ENCODE data around the gene GASK1B.

Gene GASK1B

DNA sequence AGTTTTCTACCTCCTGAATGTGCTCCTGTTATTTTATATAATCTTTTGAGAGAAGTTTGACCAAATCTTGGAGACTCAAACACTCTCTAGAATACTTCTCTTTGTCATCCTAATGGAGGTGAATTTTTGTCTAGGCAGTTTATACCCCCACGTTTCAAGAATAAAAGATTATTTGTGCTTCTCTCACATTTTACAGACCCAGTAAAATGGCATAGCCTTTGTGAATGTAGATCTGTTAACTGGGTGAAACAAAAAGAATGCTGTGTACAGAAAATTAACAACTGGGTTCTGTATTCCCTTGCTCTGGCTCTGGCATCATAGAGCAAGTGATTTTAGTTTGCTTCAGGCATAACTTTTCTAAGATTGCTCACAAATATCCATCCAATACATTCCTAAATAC is 26.1 kb downstream of the GASK1B start:
- DNase-seq (ENCODE audit: low read depth in 3 of 3) = no peak

- DNase-seq (ENCODE audit: low read depth in 3 of 3) = no peak
Observed at GRCh38 chr4:158139086-158139485, 33.7 kb downstream of the GASK1B start.

DNA sequence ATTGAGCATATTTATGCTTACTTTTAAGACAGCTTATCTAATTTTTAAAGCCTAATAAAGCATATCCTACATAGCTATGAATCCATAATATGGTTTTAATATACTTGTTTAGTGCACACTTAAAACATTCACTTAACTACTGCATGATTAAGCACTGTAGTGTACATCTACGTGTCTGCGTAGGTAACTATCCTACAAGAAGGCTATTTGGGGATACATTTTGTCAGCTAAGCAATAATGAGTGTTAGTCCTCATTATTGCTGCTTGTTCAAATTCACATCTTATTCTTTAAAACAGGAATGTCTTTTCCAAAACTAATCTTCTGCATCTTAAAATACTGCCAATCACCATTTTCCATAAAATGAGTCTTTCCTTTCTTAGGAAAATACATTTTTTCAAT is 38.6 kb downstream of the GASK1B start:
- no peak for DNase-seq (ENCODE audit: low read depth in 3 of 3)

DNA sequence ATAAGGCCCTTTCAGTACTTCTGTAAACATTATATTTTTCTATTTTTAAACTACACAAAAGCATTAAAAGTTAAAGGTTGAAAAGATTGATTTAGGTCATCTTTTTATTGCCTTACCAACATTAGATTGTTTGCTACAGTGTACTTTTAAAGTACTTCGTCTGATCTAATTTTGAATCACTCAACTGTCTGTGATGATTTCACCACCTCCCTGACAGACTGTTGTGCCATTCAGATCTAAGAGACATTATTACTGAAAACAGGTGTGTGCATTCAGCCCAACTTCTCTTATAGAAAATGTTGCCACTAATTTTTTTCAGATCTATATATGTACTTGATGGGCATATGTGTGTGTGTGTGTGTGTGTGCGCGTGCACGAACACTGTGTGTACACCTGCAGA is 39.3 kb downstream of the GASK1B start:
- no peak for DNase-seq (ENCODE audit: low read depth in 3 of 3)

DNA sequence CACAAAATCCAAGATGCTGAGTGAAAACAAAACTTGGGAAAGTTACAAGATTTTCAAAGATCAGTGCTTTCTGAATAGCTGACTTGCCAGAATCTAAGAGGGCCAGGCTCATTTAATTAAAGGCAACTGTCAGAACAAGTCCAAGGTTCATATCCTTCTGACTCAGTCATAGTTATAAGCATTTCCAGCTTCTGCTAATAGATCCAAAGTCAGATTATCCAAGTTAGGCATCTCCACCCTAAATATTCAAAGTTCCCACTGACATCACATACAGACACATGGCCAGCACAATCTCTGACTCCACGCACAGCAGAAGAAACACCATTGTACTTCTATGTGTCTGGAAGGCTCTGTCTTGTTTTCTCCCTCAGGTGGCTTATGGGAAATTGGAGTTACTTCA is 41.8 kb downstream of the GASK1B start:
- no peak for DNase-seq (ENCODE audit: low read depth in 3 of 3)

GRCh38 chr4:158130204-158130603 is 42.6 kb downstream of the GASK1B start:
- DNase-seq (ENCODE audit: low read depth in 3 of 3) = no peak

GRCh38 chr4:158129694-158130093 is 43.1 kb downstream of the GASK1B start:
- no peak for DNase-seq (ENCODE audit: low read depth in 3 of 3)

- no peak for DNase-seq (ENCODE audit: low read depth in 3 of 3)
Observed at GRCh38 chr4:158128540-158128939, 44.3 kb downstream of the GASK1B start.

GRCh38 chr4:158125310-158125709 is 47.5 kb downstream of the GASK1B start:
- no peak for DNase-seq (ENCODE audit: low read depth in 3 of 3)
